CD4-positive, alpha-beta T cell (primary cell): ENCODE results near the gene IGDCC3. TPM values are rescaled to one million over a fixed set of nuclear protein-coding genes. Genes with fewer than 3 reads are reported as not detected.

Source experiments
- ATAC-seq: fragments of 200-7000 bp; cut with Tn5 transposase; one replicate; pipeline ENCODE4 v1.10.0; 2022; ENCODE audit warnings: mild to moderate bottlenecking; ENCODE audit not compliant: poor library complexity
- CTCF ChIA-PET: fragments of 350-600 bp; sonication (Branson Sonifier 250); formaldehyde crosslinking; loops from one replicate; lab custom pipeline; 2021; ENCODE audit warnings: antibody characterized with exemption, inconsistent platforms; lab: Charles Lee
- POLR2A ChIA-PET: fragments of 350-600 bp; sonication (Branson Sonifier 250); formaldehyde crosslinking; loops from one replicate; lab custom pipeline; 2021; ENCODE audit warnings: antibody characterized with exemption, inconsistent platforms; lab: Charles Lee
- DNase-seq, 14 experiments: peaks; one replicate each; pipeline ENCODE4 v3.0.0-alpha.2; 2013 to 2020; ENCODE audit warnings: mixed read lengths in 2 of 14
- H3K27ac ChIP-seq, 2 donors: one replicate each; pipeline versions ENCODE4 v1.5.1 to v1.7.0; 2013; ENCODE audit warnings: low read length in 2 of 2, low read depth in 1 of 2, mild to moderate bottlenecking in 1 of 2
- H3K27me3 ChIP-seq, 2 experiments: 1 replicate in 1 of 2; 2 replicates in 1 of 2; pipeline versions ENCODE4 v1.6.1 to v1.7.0; 2013; ENCODE audit warnings: low read length in 2 of 2, control low read depth in 1 of 2, mild to moderate bottlenecking in 1 of 2, moderate library complexity in 1 of 2; ENCODE audit not compliant: insufficient read depth in 2 of 2, control insufficient read depth in 1 of 2
- H3K36me3 ChIP-seq: one replicate; pipeline ENCODE4 v1.6.1; 2013; ENCODE audit warnings: low read length, control low read depth; ENCODE audit not compliant: insufficient read depth
- H3K4me1 ChIP-seq: one replicate; pipeline ENCODE4 v1.6.1; 2013; ENCODE audit warnings: low read length, control low read depth; ENCODE audit not compliant: insufficient read depth
- H3K4me3 ChIP-seq: one replicate; pipeline ENCODE4 v1.5.1; 2013; ENCODE audit warnings: mild to moderate bottlenecking, low read length, moderate library complexity
- H3K9me3 ChIP-seq, 2 experiments: 1 replicate in 1 of 2; 2 replicates in 1 of 2; pipeline versions ENCODE4 v1.6.1 to v1.7.0; 2013; ENCODE audit warnings: low read length in 2 of 2, mild to moderate bottlenecking in 2 of 2, control low read depth in 1 of 2, moderate library complexity in 1 of 2; ENCODE audit not compliant: control insufficient read depth in 1 of 2, insufficient read depth in 1 of 2
- H3K27ac Mint-ChIP-seq: one replicate; pipeline ENCODE4 v1.8.0; 2020; ENCODE audit warnings: mixed read lengths
- H3K27me3 Mint-ChIP-seq: one replicate; pipeline ENCODE4 v1.8.0; 2021; ENCODE audit warnings: mixed read lengths
- H3K36me3 Mint-ChIP-seq: one replicate; pipeline ENCODE4 v1.8.0; 2021; ENCODE audit warnings: low read depth, mixed read lengths
- H3K4me1 Mint-ChIP-seq: one replicate; pipeline ENCODE4 v1.8.0; 2021; ENCODE audit warnings: low read depth, mixed read lengths
- H3K4me3 Mint-ChIP-seq: one replicate; pipeline ENCODE4 v1.8.0; 2020; ENCODE audit warnings: mild to moderate bottlenecking, mixed read lengths
- H3K9me3 Mint-ChIP-seq: one replicate; pipeline ENCODE4 v1.8.0; 2020; ENCODE audit warnings: mixed read lengths
- intact Hi-C, 2 experiments: fragments of 100-400 bp; cut with DNase I in 1 of 2; cut with micrococcal nuclease in 1 of 2; formaldehyde crosslinking; loops; one replicate each; pipeline versions ENCODE4 v1.15.1 to v1.9.0; 2023 to 2025; cut with DNase I, micrococcal nuclease
- total RNA-seq, 174 experiments: library from RNA in 2 of 174; stranded (reverse) in 2 of 174; gene quantifications; one replicate each; pipeline ENCODE4 v1.2.3 and lab custom pipeline; 2021 to 2026
- TF ChIP-seq, protein P1 (sequence below): fragments of 200-600 bp; IDR thresholded peaks from one replicate; pipeline ENCODE4 v1.8.0; 2022; ENCODE audit warnings: antibody characterized with exemption, mild to moderate bottlenecking

Gene IGDCC3
- total RNA-seq, 2 experiments from 2014 or later = not detected

GRCh38 chr15:65344214-65344913 lies 33.4 kb downstream of the IGDCC3 start:
- no peak overlapping the region for H3K27ac ChIP-seq
- peaks cover 22% of the 10 kb centered on the region for H3K27me3 Mint-ChIP-seq
- no peak overlapping the region for H3K4me3 ChIP-seq
- no peaks in the 10 kb centered on the region for H3K4me1 ChIP-seq
- H3K36me3 Mint-ChIP-seq = no peaks in the 10 kb centered on the region
- H3K4me3 Mint-ChIP-seq = no peak overlapping the region
- peaks cover 4 to 7% of the 10 kb centered on the region in 2 experiments for H3K27me3 ChIP-seq
- H3K9me3 Mint-ChIP-seq = no peaks in the 10 kb centered on the region
- ChIA-PET POLR2A (no interaction called here), CTCF (no interaction called here)
- TF ChIP-seq, protein P1, sequence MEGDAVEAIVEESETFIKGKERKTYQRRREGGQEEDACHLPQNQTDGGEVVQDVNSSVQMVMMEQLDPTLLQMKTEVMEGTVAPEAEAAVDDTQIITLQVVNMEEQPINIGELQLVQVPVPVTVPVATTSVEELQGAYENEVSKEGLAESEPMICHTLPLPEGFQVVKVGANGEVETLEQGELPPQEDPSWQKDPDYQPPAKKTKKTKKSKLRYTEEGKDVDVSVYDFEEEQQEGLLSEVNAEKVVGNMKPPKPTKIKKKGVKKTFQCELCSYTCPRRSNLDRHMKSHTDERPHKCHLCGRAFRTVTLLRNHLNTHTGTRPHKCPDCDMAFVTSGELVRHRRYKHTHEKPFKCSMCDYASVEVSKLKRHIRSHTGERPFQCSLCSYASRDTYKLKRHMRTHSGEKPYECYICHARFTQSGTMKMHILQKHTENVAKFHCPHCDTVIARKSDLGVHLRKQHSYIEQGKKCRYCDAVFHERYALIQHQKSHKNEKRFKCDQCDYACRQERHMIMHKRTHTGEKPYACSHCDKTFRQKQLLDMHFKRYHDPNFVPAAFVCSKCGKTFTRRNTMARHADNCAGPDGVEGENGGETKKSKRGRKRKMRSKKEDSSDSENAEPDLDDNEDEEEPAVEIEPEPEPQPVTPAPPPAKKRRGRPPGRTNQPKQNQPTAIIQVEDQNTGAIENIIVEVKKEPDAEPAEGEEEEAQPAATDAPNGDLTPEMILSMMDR = no peak
- no peak for ATAC-seq
- no peak overlapping the region for H3K27ac Mint-ChIP-seq
- no peaks in the 10 kb centered on the region for H3K4me1 Mint-ChIP-seq
- H3K36me3 ChIP-seq = no peaks in the 10 kb centered on the region
- intact Hi-C loops = no loop called here
- no peaks in the 10 kb centered on the region for H3K9me3 ChIP-seq
- DNase-seq = no peak

DNA sequence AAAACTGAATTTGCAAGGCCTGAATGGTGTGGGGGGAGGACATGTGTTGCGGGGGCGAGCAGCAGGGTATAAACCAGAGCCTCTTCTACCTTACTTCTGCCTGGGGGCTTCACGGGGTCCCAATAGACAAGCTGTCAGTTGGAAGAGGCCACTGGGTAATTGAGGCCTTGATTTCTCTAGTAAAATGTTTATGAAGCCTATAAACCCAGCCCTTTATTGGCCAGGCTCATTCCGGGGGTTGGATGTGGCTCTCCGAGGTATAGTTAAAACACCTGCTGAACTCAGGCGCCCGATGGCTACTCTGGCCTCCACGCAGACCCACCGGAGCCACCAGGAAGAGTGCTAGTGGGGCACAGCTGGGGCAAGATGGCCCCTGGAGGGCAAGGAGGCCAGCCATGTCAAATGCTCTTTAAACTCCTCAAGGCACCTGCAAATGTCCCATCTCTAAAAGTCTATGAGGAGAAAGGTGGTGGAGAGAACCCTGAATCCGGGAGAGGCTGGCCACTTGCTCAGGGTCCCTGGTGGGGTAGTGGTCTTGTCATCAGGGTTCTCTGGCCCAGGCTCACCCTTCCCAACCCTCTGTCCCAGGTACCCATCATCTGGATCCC lies 34.3 kb downstream of the IGDCC3 start:
- intact Hi-C loops = no loop called here
- Histone ChIP-seq H3K27ac (no peak overlapping the region), H3K4me3 (no peak overlapping the region), H3K36me3 (no peaks in the 10 kb centered on the region), H3K4me1 (no peaks in the 10 kb centered on the region), H3K9me3 (no peaks in the 10 kb centered on the region), H3K27me3 (peaks cover 3 to 8% of the 10 kb centered on the region in 2 experiments)
- POLR2A ChIA-PET = no interaction called here
- CTCF ChIA-PET = no interaction called here
- Mint-ChIP-seq H3K27ac (no peak overlapping the region), H3K27me3 (peaks cover 18% of the 10 kb centered on the region), H3K4me3 (no peak overlapping the region), H3K9me3 (no peaks in the 10 kb centered on the region), H3K4me1 (no peaks in the 10 kb centered on the region), H3K36me3 (no peaks in the 10 kb centered on the region)
- ATAC-seq (no peak), DNase-seq (no peak)
- TF ChIP-seq, protein P1 = no peak

DNA sequence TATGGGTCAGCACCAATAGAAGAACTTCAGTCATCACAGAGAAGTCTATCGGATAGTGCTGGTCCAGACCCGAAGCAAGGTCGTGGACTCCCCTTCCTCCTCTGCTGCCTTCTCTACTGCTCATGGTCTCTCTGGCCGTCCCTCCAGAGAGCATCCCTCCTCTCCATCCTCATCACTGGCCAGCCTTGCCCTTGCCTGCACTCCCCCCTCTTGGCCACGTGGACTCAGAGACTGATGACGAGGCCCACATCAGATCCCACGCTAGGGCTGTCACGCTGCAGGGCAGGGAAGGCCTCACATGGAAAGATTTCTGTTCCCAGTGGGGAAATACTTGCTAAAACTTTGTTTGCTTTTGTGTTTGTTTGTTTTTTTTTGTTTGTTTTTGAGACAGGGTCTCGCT lies 35.3 kb downstream of the IGDCC3 start:
- TF ChIP-seq, protein P1 = no peak
- POLR2A ChIA-PET = no interaction called here
- intact Hi-C loops = no loop called here
- Histone ChIP-seq H3K9me3 (no peaks in the 10 kb centered on the region), H3K4me3 (no peak overlapping the region), H3K27me3 (peaks cover 3 to 5% of the 10 kb centered on the region in 2 experiments), H3K4me1 (no peaks in the 10 kb centered on the region), H3K36me3 (no peaks in the 10 kb centered on the region), H3K27ac (no peak overlapping the region)
- H3K27me3 Mint-ChIP-seq = peaks cover 11% of the 10 kb centered on the region
- no peak for ATAC-seq
- H3K4me3 Mint-ChIP-seq = no peak overlapping the region
- no peaks in the 10 kb centered on the region for H3K36me3 Mint-ChIP-seq
- CTCF ChIA-PET = no interaction called here
- no peaks in the 10 kb centered on the region for H3K9me3 Mint-ChIP-seq
- H3K4me1 Mint-ChIP-seq = no peaks in the 10 kb centered on the region
- no peak overlapping the region for H3K27ac Mint-ChIP-seq
- no peak for DNase-seq
